HG03196 (cell line): Measurements from ENCODE around the gene CFAP161.

Experiments
- ATAC-seq: cut with Tn5 transposase; IDR thresholded peaks from one replicate; pipeline ENCODE4 v1.9.1; 2021; ENCODE audit not compliant: unreplicated experiment

Gene CFAP161

DNA sequence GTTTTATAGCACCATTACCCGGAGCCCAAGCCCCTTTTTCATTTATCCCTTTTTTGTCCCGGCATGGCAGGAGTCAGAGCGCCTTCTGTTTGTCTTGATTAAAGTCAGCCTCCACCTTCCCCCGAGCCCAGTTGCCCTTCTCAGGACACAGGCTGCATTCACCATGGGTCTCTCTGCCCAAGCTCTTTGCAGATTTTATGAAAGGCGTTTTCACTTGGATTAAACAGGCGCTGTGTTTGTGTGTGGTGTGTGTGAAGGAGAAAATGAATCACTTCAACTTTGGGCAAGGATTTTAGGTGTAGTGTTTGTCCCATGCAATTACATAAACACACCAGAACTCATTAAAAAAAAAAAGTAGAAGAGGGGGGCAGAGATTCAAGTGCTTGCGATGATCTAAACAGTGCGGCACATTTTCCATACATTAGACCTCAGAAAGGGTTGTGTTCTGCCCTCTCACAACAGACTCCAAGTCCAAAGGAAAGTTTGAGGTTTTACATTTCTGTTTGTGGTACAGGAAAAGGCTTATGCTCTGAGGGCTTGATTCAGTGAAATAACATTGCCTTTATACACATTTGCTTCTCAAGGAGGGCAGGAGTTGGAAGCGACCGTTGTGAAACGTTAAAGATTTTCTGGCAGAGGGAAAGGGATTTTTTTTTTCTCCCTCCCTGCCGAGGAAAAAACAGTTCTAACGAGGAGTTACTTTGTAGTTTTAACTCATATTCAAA is 48.1 kb downstream of the CFAP161 start:
- ATAC-seq = no peak

DNA sequence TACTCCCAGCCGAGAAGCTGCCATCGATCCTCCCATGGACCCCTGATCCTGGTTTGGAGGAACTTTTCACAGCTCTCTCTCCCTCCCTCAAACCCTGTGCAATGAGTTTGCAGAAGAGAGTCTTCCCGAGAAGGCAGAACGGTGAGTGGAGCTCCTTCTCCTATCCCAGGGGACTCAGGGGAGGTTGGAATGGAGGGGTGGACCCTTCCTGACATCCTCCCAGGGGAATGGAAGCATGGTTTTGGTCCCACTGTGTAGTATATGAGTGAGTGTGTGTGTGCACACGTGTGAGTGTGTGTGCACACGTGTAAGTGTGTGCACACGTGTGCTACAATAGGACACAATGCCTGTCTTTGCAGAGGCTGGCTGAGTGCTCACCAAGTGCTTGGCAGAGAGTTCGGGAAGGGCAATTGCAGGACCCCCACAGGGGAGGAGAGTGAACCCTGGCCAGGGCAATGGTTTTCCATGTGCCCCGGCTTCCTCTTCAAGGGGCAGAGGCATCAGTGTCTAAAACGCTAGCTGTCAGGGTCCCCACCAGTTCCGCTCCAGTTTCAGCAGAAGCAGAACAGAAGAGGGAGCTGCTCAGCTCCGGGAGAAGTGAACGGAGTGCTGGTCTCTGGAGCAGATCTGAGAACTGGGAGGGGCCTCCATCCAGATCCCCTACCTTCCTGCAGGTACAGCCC is 48.8 kb downstream of the CFAP161 start:
- no peak for ATAC-seq

- no peak for ATAC-seq
Observed at GRCh38 chr15:81183439-81183775, 49.3 kb downstream of the CFAP161 start.

DNA sequence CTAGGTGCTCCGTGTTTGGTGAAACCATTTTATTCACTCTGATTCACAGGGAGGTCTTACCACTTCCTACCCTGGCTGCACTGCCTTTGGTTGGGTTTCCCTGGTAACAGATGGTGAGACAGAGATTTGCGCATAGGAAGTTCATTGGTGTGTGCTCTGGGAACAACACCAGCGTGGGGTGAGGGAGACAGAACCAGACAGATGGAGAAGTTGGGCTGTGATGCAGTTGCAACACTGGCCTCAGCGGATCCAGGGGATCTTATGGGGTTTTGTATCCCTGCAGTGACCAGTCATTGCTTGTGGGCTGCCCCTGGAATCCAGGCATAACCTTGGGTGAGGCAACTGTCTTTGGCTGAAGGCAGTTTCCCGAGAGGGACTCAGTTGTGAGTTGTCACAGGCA is 50.1 kb downstream of the CFAP161 start:
- ATAC-seq = no peak

DNA sequence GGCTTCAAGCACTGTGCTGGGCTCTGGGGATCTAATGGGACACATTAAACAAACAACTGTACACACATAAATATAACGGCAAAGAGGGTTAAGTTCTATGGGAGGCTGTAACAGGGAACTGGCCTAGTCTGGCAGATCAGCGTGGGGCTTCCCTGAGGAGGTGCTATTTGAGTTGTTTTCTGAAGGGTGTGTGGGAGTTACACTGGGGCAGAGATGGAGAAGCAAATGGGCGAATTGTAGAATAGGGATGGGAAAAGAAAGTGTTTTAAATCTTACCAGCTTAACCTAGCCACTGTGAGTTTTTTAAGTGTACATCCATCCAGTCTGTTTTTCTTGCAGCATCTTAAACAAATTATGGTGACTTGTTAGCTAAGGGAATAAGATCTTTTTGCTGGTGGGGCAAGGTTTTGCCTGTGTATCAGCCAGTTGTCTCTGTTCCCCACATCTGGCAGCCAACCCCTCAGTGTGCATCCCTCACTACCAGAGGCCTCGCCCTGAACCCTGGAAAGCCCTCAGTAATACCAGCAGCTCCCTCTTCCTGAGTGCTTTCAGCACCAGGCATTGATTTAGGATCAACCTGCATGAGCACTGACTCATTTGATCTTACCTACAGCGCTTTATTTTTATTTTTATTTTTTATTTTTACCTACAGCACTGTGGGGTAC is 51.7 kb downstream of the CFAP161 start:
- ATAC-seq = no peak

GRCh38 chr15:81188354-81188753 is 54.3 kb downstream of the CFAP161 start:
- ATAC-seq = no peak

DNA sequence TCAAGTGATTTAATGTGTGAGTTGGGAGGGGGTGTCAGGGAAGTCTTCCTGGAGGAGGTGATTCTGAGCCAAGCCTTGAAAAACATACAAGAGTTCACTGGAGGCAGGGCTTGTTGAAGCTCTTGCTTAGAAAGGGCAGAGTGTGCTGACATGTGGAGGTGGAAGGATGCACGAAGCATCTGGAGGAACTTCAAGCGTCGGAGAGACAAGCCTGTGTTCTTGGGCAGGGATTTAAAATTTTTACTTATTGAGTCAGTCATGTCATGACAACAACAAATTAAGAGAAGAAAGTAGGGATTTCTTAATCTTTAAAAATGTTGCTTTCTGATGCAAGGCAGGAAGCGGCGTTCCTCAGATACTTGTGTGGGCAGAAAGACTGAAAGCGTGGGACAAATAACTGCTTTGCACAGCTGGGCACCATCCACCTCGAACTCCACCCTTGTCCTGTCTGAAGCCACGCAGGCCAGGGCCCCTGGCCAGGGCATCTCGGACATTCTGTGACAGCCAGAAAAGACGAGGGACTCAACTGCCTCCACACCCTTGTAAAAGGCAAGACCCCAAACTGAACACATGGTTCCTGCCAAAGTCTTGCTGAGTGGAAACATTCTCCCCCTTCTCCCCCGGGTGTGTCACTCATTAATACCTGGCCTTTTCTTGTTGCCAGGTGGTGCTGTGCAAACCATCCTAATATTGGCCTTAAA is 55.7 kb downstream of the CFAP161 start:
- no peak for ATAC-seq

- no peak for ATAC-seq
Observed at GRCh38 chr15:81190922-81191507, 56.9 kb downstream of the CFAP161 start.

DNA sequence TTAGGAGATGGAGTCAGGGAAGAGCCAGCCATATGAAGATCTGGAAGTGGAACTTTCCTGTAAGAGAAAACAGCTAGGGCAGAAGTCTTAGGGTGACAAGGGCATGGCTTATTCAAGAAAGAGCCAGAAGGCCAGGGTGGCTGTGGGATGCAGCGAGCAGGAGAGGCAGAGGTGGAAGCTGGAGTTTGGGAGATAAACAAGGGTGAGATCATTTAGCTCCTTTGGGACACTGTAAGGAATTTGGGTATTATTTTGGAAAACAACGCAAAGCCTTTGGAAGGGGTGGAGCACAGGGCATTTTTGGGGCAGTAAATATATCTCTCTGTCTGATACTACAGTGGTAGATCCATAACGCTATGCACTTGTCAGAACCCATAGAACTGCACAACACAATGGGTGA is 57.6 kb downstream of the CFAP161 start:
- ATAC-seq = no peak

DNA sequence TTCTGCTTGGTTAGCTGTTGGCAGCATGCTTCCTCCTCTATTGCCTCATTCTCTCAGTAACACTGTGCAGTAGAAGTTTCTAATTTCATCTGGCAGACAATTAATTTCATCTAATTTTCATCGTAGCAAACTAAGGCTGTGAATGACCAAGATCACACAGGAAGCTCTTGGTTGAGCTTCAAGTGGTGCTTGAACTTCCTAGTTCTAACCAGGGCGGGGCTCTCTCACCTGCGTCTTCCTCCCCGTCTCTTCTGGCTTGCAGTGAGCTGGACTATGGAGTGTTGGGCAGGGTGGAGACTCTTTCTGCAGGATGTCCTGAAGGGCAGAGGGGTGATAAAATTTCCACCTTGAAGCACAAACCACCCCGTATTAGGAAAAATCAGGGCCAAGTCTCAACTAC is 60.7 kb downstream of the CFAP161 start:
- no peak for ATAC-seq

- ATAC-seq = no peak
Observed at GRCh38 chr15:81195339-81195864, 61.3 kb downstream of the CFAP161 start.

GRCh38 chr15:81196576-81197254 is 62.6 kb downstream of the CFAP161 start, which contains the start of gene IL16:
Gene IL16 (plus strand): TSS chr15:81196879. CDS start chr15:81225400, 28,521 bp downstream.
- ATAC-seq = no peak

GRCh38 chr15:81197255-81197630 is 63.2 kb downstream of the CFAP161 start:
- no peak for ATAC-seq

DNA sequence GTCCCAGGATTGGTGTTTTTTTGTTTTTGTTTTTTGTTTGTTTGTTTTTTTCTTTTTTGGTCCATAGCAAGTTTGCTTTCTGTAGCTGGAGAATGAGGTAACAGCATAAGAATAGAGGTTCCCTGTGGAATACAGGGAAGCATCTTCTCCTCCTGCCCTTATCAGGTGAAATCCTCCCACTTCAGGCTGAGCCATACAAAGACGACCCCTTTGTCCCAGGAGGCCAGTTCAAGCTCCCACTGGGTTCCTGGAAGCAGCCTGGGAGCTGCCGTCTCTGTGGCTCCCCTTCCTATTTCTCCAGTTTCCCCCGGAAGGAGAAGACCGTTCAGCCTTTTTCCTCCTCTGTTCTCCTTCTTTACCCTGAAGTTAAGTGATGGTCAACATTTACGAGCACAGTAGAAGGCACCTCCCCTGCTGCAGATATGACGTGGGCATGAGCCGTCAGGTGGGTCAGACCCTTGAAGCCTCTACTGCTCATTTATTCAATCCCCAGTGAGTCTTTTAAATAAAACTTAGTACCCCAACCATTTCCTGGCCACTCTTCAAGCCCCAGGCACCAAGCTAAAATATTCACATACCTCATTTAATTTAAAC is 63.7 kb downstream of the CFAP161 start:
- ATAC-seq = no peak
